Pulmonary artery endothelial cell (primary cell): ENCODE data around the gene ZNF668. TPM values are rescaled to one million over a fixed set of nuclear protein-coding genes. Genes with fewer than 3 reads are reported as not detected.
"Not testable (repeated sequence)": the region's sequence is repeated elsewhere in the genome, so short reads cannot be mapped to it uniquely, and the experiment has no call there.

ENCODE experiments used
- DNase-seq: peaks from one replicate; pipeline ENCODE4 v3.0.0-alpha.2; 2011; ENCODE audit warnings: low read depth, low spot score
- total RNA-seq: library from RNA; depleted of rRNA; stranded (reverse); fragments of >200 nt; gene quantifications from 2 replicates; pipeline ENCODE4 v1.2.3, GENCODE V29; 2014

Gene ZNF668
- total RNA-seq, 1 donor from 2014 or later: 9.2 TPM

- DNase-seq: not testable (repeated sequence)
These were observed 27.0 kb upstream of the ZNF668 start for GRCh38 chr16:31100876-31101641.

DNA sequence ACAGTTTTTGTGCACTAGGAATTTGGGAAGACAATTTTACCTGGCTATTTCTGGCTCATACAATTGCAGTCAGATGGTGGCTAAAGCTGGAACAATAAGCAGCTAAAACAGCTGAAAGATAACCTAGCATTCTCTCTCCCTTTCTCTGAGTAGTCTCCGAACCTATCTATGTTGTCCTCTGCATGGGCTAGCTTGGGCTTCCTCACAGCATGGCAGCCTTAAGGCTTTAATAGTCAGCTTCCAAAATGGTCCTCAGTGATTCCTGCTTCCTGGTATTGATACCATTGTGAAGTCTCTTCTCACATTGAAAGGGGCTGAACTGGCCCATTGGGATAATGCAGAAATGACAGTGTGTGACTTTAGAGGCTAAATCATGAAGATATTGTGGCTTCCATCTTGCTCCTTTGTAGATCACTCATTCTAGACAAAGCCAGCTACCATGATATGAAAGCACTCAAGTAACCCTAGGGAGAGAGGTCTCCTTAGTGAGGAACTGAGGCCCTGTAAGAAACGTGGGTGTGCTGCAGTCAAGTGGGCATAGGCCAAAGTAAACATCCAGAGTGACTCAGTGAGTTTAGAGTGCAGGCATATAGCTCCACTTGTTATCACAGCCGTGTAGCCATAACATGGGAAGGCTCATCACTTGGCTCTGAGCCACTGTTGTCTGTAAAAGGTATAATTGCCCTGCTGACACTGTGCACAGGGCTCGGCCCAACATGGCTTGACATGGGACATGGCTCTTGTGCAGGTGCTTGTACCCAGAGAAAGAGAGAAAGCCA is 26.0 kb upstream of the ZNF668 start:
- no peak for DNase-seq

GRCh38 chr16:31094424-31095120 is 20.5 kb upstream of the ZNF668 start, which contains the start of gene VKORC1:
VKORC1 (minus strand) TSS chr16:31094797; CDS start chr16:31094729, 68 bp downstream.
- DNase-seq: peak; percentile 91

GRCh38 chr16:31094088-31094423 is 20.0 kb upstream of the ZNF668 start:
- no peak for DNase-seq

- no peak for DNase-seq
These were observed 19.2 kb upstream of the ZNF668 start for GRCh38 chr16:31093132-31093703.

DNA sequence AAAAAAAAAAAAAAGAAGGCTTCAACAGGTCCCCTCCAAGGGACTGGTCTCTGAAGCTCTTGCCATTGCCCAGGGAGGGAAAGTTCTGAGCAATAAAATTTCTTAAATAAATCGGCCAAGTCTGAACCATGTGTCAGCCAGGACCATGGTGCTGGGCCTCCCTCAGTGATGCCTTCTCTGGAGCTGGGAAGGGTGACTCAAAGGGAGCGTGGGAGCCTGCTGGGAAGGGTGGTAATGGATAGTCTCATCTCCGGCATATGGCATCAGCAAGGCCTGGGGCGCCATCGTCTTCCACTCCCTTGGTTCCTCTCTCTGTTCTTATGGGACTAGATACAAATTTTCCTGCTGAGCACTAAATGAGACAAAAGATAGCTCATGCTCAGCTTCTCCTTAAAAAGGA is 18.3 kb upstream of the ZNF668 start:
- DNase-seq: no peak

GRCh38 chr16:31090540-31090939 is 16.5 kb upstream of the ZNF668 start:
- no peak for DNase-seq

- no peak for DNase-seq
These were observed 15.2 kb upstream of the ZNF668 start for GRCh38 chr16:31089199-31089598.

DNA sequence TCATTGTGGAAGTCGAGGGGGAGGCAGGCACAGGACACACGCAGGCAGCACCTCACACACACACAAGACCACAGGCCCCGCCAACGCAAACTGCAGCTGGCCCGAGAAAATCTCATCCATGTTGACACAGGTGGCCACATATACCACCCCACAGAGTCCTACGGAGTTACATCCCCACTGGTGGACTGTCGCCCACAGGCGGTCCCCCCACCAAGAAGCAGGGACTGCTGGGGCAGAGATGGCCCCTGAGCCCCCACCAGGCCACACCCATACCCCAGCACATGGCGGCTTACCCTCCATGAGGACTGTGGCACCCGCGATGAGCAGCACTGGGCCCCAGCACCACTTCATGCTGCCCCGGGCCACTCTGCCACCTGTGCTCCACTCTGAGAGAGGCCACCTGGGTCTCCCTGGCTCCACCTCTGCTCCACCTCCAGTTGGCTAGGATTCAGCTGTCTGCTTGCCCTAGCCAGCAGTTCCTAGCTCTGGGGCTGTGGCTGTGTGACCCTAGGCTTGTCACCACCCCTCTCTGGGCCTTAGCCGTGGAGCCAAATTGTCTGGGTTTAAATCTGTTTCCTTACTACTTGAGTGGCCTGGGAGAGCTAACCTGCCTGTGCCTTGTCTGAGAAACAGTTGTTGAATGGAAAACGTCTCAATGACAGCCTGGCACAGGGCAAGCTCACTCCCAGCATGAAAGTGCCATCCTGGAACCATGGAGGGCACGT is 14.6 kb upstream of the ZNF668 start, which contains the start of gene PRSS53:
Gene PRSS53, minus strand, starts transcription at position 485 of the 725 bp plus-strand sequence. Its CDS starts 134 bp downstream, at position 351.
- DNase-seq: no peak

- no peak for DNase-seq
These were observed 13.9 kb upstream of the ZNF668 start for GRCh38 chr16:31087971-31088370.

- DNase-seq: no peak
These were observed 13.4 kb upstream of the ZNF668 start for GRCh38 chr16:31087481-31087880.

GRCh38 chr16:31086629-31086906 is 12.5 kb upstream of the ZNF668 start:
- no peak for DNase-seq

DNA sequence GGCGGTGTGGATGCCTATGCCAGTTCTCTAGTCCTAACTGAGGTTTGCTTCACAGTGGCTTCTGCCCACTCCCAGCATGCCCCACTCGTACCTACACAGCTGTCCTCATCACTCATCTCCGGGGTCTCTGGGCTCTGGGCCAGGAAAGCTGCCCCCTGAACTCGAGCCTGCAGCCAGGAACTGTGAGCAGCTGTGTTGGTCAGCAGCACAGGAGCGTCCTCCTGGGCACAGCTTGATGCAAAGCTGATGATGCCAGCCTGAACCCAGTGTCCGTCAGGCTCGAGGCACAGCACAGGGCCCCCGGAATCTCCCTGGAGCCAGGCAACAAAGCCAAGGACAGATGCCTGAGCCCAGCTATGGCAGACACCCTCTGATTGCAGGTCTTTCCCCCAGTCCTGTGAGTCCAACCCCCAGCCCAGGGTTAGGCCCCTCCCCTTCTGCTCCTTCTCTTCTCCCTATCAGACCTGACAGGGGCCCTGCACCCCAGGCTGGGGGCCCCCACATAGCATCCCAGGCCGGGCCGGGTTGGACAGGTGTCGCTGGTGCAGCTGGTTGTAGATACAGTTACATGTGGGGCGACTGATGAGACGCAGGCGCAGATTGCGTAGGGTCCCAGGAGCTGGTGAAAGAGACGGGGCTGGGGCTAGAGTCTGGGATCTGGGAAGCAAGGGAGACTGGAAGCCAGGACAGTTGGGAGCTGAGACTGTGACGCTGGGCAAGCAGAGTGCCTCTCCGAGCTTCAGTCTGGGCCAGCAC is 12.0 kb upstream of the ZNF668 start:
- DNase-seq: no peak

DNA sequence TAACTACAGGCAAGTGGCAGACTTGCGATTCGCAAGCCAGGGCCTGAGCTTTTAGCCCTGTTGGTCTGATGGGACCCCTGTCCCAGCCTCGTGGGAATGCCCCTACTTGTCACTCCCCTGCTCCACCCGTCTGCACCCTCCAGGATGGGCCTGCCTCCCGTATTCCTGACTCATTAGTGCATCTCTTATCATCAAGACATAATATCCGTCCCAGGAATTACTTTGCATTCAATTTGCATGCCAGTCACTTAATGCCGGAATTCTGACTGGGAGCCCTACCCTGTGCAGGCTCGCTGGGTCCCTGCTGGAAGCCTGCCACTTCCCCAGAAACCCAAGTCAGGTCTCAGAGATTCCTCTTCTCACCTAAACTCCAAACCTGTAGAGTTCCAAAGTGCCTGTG is 11.4 kb upstream of the ZNF668 start:
- DNase-seq: no peak

GRCh38 chr16:31084584-31085302 is 10.7 kb upstream of the ZNF668 start:
- DNase-seq: no peak

GRCh38 chr16:31083981-31084380 is 9.9 kb upstream of the ZNF668 start:
- DNase-seq: no peak

DNA sequence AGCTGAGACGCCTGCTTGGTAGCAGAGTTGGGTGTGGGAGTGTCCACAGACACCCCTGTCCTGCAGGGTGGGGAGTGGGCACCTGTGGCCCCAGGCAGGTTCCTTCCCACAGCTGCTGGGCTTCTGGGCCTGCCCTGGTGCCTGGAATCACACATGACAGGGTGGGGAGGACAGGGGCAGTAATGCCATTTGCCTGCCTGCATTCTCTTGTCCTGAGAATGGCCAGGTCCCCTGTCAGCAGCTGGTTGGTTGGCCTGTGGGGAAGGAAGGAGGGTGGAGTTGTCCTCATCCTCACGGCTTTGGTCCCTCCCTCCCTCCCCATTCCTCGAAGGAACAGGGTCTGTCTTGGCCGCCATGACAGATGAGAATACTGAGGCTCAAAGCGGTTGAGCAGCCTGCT is 9.5 kb upstream of the ZNF668 start:
- no peak for DNase-seq

DNA sequence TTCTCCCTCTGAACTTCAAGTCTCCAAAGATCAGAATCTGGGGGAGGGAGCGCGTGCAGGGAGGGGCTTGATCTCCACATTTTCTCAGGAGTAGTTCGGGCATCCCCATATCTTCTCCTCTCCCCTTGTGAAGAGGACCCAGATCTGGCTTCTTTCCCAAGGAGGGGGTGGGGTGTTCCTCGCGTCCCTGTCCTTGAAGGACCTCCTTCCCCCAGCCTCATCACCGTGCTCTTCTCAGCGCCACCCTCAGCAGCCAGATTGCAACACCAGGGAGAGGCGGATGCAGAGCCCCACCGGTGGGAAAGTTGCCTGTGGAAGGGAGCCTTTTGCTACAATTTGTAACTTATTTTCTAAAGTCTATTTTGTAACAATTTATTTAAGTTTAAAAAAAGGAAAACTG is 9.0 kb upstream of the ZNF668 start:
- DNase-seq: no peak

DNA sequence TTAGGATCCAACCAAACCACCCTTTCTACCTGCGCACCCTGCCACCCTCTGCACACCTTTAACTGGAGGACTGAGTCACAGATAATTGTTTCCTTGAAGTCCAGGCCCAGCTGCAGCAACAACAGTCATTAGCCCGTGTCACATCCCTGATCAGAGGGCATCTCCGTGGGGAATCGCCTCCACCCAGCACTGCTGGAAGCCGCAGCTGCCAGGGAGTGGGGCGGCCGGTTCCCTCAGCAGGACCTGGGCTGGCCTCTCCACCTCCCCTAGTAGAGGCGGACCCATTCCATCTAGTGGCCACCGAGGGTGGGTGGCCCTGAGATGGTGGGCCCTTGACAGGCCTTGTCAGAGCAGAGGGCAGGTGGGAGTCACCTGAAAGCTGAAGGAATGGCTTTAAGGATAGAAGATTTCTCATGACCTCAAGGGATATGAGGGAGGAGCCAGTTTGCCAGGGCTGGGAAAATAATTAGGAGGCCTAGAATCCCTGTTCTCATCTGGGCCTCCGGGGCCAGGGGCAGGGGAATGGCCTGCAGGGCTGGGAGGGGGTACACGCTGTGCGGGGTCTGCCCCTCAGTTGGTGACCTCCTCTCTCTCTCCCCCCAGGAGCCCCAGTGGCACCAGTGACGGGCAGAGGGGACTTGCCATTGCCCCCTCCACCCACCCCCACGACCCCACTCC is 8.5 kb upstream of the ZNF668 start:
- no peak for DNase-seq
